Naive thymus-derived CD8-positive, alpha-beta T cell (primary cell): ENCODE data around the gene CHD1. TPM values are rescaled to one million over a fixed set of nuclear protein-coding genes. Genes with fewer than 3 reads are reported as not detected.

Source experiments
- ATAC-seq, 2 donors: fragments of 150-1000 bp; cut with Tn5 transposase in 1 of 2; sonication (Bioruptor Pico), chemical (Tn5 transposase) in 1 of 2; 1 replicate in 1 of 2; 2 replicates in 1 of 2; pipeline ENCODE4 v1.10.0; 2021; ENCODE audit warnings: mild to moderate bottlenecking in 2 of 2, moderate library complexity in 2 of 2
- POLR2A ChIA-PET: fragments of 350-600 bp; sonication (Branson Sonifier 250); formaldehyde crosslinking; loops from one replicate; lab custom pipeline; 2021; ENCODE audit warnings: antibody characterized with exemption; lab: Charles Lee
- DNase-seq, 10 donors: peaks; one replicate each; pipeline versions ENCODE4 v3.0.0 to v3.0.0-alpha.2; 2020 to 2022
- H3K27ac Mint-ChIP-seq, 10 donors: one replicate each; pipeline ENCODE4 v1.8.0; 2020 to 2022; ENCODE audit warnings: mild to moderate bottlenecking in 10 of 10, mixed read lengths in 10 of 10, moderate library complexity in 4 of 10, inconsistent platforms in 1 of 10
- H3K27me3 Mint-ChIP-seq, 5 donors: one replicate each; pipeline ENCODE4 v1.8.0; 2021 to 2022; ENCODE audit warnings: mixed read lengths in 5 of 5
- H3K36me3 Mint-ChIP-seq, 3 donors: one replicate each; pipeline ENCODE4 v1.8.0; 2020 to 2022; ENCODE audit warnings: mixed read lengths in 3 of 3, mild to moderate bottlenecking in 2 of 3, inconsistent platforms in 1 of 3
- H3K4me1 Mint-ChIP-seq, 4 donors: one replicate each; pipeline ENCODE4 v1.8.0; 2021 to 2022; ENCODE audit warnings: mixed read lengths in 4 of 4
- H3K4me3 Mint-ChIP-seq, 10 donors: one replicate each; pipeline ENCODE4 v1.8.0; 2020 to 2022; ENCODE audit warnings: mild to moderate bottlenecking in 10 of 10, mixed read lengths in 10 of 10, moderate library complexity in 6 of 10, inconsistent platforms in 1 of 10
- H3K9me3 Mint-ChIP-seq, 9 donors: one replicate each; pipeline ENCODE4 v1.8.0; 2020 to 2022; ENCODE audit warnings: mixed read lengths in 9 of 9, mild to moderate bottlenecking in 3 of 9, inconsistent platforms in 1 of 9, moderate library complexity in 1 of 9
- polyA plus RNA-seq, 3 donors: library from polyadenylated mRNA; unstranded; fragments of 300-500 nt; fragmentation: Illumina TruSeq; gene quantifications; one replicate each; pipeline ENCODE4 v1.2.3, GENCODE V29; 2021
- total RNA-seq, 8 experiments: library from RNA in 2 of 8; stranded (reverse) in 2 of 8; gene quantifications; one replicate each; pipeline ENCODE4 v1.2.3 and lab custom pipeline; 2021 to 2026

Gene CHD1
- total and polyA plus RNA-seq, 5 experiments from 2014 or later = 8.6 to 97.5 (median 9.4) TPM

GRCh38 chr5:98934546-98934945 lies 5.7 kb upstream of the CHD1 start:
- DNase-seq (no peak), ATAC-seq (no peak)
- Mint-ChIP-seq H3K4me1 (peaks cover 20 to 82% (median 72%) of the 10 kb centered on the region in 4 donors), H3K27me3 (no peaks in the 10 kb centered on the region), H3K36me3 (peaks cover 0 to 20% (median 5%) of the 10 kb centered on the region in 3 donors), H3K9me3 (peaks cover 0 to 4% (median 0%) of the 10 kb centered on the region in 9 donors), H3K27ac (peak overlapping the region; percentile 50 to 100 (median 100)), H3K4me3 (peak overlapping the region in 1 of 10 donors; percentile 15)
- POLR2A ChIA-PET = interaction anchor here (0.7 to 1.6 kb wide), 5 partner anchors 7 to 1599 kb away, joined by 3 to 8 read pairs (median 4); no protein-coding TSS in a partner anchor

GRCh38 chr5:98933445-98934072 lies 4.8 kb upstream of the CHD1 start:
- H3K36me3 Mint-ChIP-seq = peaks cover 0 to 20% (median 9%) of the 10 kb centered on the region in 3 donors
- peaks cover 0 to 5% (median 0%) of the 10 kb centered on the region in 5 donors for H3K27me3 Mint-ChIP-seq
- POLR2A ChIA-PET = interaction anchor here (0.8 to 1.6 kb wide), 4 partner anchors 8 to 30 kb away, joined by 3 to 4 read pairs (median 3); no protein-coding TSS in a partner anchor
- H3K9me3 Mint-ChIP-seq = peaks cover 0 to 4% (median 0%) of the 10 kb centered on the region in 9 donors
- peak overlapping the region; percentile 87 to 100 (median 100) for H3K27ac Mint-ChIP-seq
- peak overlapping the region; percentile 24 to 76 (median 60) for H3K4me3 Mint-ChIP-seq
- DNase-seq = peak in 8 of 10 donors; percentile 18 to 80 (median 56)
- H3K4me1 Mint-ChIP-seq = peaks cover 17 to 77% (median 62%) of the 10 kb centered on the region in 4 donors
- peak in 1 of 2 donors; percentile 20 for ATAC-seq

GRCh38 chr5:98930972-98931762 lies 2.4 kb upstream of the CHD1 start:
- H3K36me3 Mint-ChIP-seq = peaks cover 0 to 21% (median 9%) of the 10 kb centered on the region in 3 donors
- POLR2A ChIA-PET = interaction anchor here (0.7 to 3.6 kb wide), 3 partner anchors 107 to 1738 kb away, joined by 4 to 49 read pairs (median 6); no protein-coding TSS in a partner anchor
- peak overlapping the region; percentile 98 to 100 (median 100) for H3K27ac Mint-ChIP-seq
- H3K9me3 Mint-ChIP-seq = peaks cover 0 to 4% (median 0%) of the 10 kb centered on the region in 9 donors
- peaks cover 0 to 5% (median 0%) of the 10 kb centered on the region in 5 donors for H3K27me3 Mint-ChIP-seq
- no peak for ATAC-seq
- peak overlapping the region in 9 of 10 donors; percentile 30 to 99 (median 94) for H3K4me3 Mint-ChIP-seq
- peaks cover 18 to 81% (median 66%) of the 10 kb centered on the region in 4 donors for H3K4me1 Mint-ChIP-seq
- DNase-seq = no peak

GRCh38 chr5:98929710-98930298 lies 997 bp upstream of the CHD1 start:
- no peak for DNase-seq
- H3K9me3 Mint-ChIP-seq = peaks cover 0 to 4% (median 0%) of the 10 kb centered on the region in 9 donors
- peak overlapping the region; percentile 98 to 100 (median 100) for H3K27ac Mint-ChIP-seq
- H3K36me3 Mint-ChIP-seq = peaks cover 0 to 34% (median 11%) of the 10 kb centered on the region in 3 donors
- H3K4me1 Mint-ChIP-seq = peaks cover 20 to 81% (median 61%) of the 10 kb centered on the region in 4 donors
- peak overlapping the region; percentile 82 to 99 (median 96) for H3K4me3 Mint-ChIP-seq
- peak in 1 of 2 donors; percentile 72 for ATAC-seq
- peaks cover 0 to 5% (median 0%) of the 10 kb centered on the region in 5 donors for H3K27me3 Mint-ChIP-seq
- POLR2A ChIA-PET = interaction anchor here (0.7 to 4.3 kb wide), 29 partner anchors 8 to 1994 kb away, joined by 3 to 103 read pairs (median 5); partner anchors contain the start of genes LNPEP and ST8SIA4

GRCh38 chr5:98927989-98928872 lies 576 bp downstream of the CHD1 start:
- Mint-ChIP-seq H3K27me3 (peaks cover 0 to 5% (median 0%) of the 10 kb centered on the region in 5 donors), H3K9me3 (peaks cover 0 to 3% (median 0%) of the 10 kb centered on the region in 9 donors), H3K36me3 (peaks cover 0 to 49% (median 21%) of the 10 kb centered on the region in 3 donors), H3K4me1 (peaks cover 9 to 78% (median 60%) of the 10 kb centered on the region in 4 donors), H3K4me3 (peak overlapping the region; percentile 82 to 99 (median 97)), H3K27ac (peak overlapping the region; percentile 98 to 100 (median 100))
- DNase-seq (peak; percentile 15 to 70 (median 45)), ATAC-seq (peak; percentile 5 to 17)
- POLR2A ChIA-PET = interaction anchor here (1.0 to 4.3 kb wide), 23 partner anchors 10 to 1975 kb away, joined by 3 to 103 read pairs (median 8); partner anchors contain the start of gene ST8SIA4

- Mint-ChIP-seq H3K36me3 (peaks cover 0 to 56% (median 21%) of the 10 kb centered on the region in 3 donors), H3K4me1 (peaks cover 10 to 76% (median 59%) of the 10 kb centered on the region in 4 donors), H3K27ac (peak overlapping the region; percentile 94 to 100 (median 96)), H3K27me3 (peaks cover 0 to 5% (median 0%) of the 10 kb centered on the region in 5 donors), H3K9me3 (peaks cover 0 to 3% (median 0%) of the 10 kb centered on the region in 9 donors), H3K4me3 (peak overlapping the region; percentile 82 to 99 (median 97))
- ATAC-seq (peak; percentile 18 to 27), DNase-seq (peak; percentile 29 to 78 (median 69))
- POLR2A ChIA-PET = interaction anchor here (0.9 to 4.3 kb wide), 4 partner anchors 8 to 1993 kb away, joined by 3 to 103 read pairs (median 3); no protein-coding TSS in a partner anchor
Observed at GRCh38 chr5:98927242-98927988, 1.4 kb downstream of the CHD1 start.

- peaks cover under 1 to 65% (median 26%) of the 10 kb centered on the region in 3 donors for H3K36me3 Mint-ChIP-seq
- no peak for DNase-seq
- peaks cover 16 to 77% (median 61%) of the 10 kb centered on the region in 4 donors for H3K4me1 Mint-ChIP-seq
- POLR2A ChIA-PET = interaction anchor here (0.6 to 1.3 kb wide), 4 partner anchors 10 to 127 kb away, joined by 3 to 4 read pairs (median 3); no protein-coding TSS in a partner anchor
- H3K9me3 Mint-ChIP-seq = no peaks in the 10 kb centered on the region
- H3K4me3 Mint-ChIP-seq = peak overlapping the region in 8 of 10 donors; percentile 16 to 69 (median 42)
- no peak for ATAC-seq
- peak overlapping the region in 9 of 10 donors; percentile 6 to 84 (median 52) for H3K27ac Mint-ChIP-seq
- H3K27me3 Mint-ChIP-seq = no peaks in the 10 kb centered on the region
Observed at GRCh38 chr5:98923966-98924365, 4.8 kb downstream of the CHD1 start.

- ATAC-seq = no peak
- H3K27ac Mint-ChIP-seq = peak overlapping the region in 6 of 10 donors; percentile 39 to 83 (median 64)
Observed at GRCh38 chr5:98921947-98922505, 6.8 kb downstream of the CHD1 start.

GRCh38 chr5:98917433-98917832 lies 11.4 kb downstream of the CHD1 start:
- H3K4me3 Mint-ChIP-seq = peak overlapping the region in 7 of 10 donors; percentile 2 to 54 (median 33)
- peak overlapping the region in 3 of 10 donors; percentile 7 to 28 (median 18) for H3K27ac Mint-ChIP-seq
- no peaks in the 10 kb centered on the region for H3K9me3 Mint-ChIP-seq
- POLR2A ChIA-PET = interaction anchor here (2.6 kb wide), 1 partner anchor 12 kb away, joined by 16 read pairs; the partner anchor contains the start of gene CHD1
- ATAC-seq = no peak
- peaks cover 28 to 79% (median 78%) of the 10 kb centered on the region in 4 donors for H3K4me1 Mint-ChIP-seq
- DNase-seq = no peak
- H3K27me3 Mint-ChIP-seq = no peaks in the 10 kb centered on the region
- H3K36me3 Mint-ChIP-seq = peaks cover 6 to 79% (median 26%) of the 10 kb centered on the region in 3 donors

More at GRCh38 chr5:98921947-98922505, 6.8 kb downstream of the CHD1 start:
- no peak for DNase-seq
- H3K36me3 Mint-ChIP-seq = peaks cover 6 to 84% (median 38%) of the 10 kb centered on the region in 3 donors
- no peaks in the 10 kb centered on the region for H3K9me3 Mint-ChIP-seq
- H3K4me3 Mint-ChIP-seq = peak overlapping the region; percentile 16 to 77 (median 55)
- H3K4me1 Mint-ChIP-seq = peaks cover 20 to 87% (median 73%) of the 10 kb centered on the region in 4 donors
- POLR2A ChIA-PET = interaction anchor here (0.8 to 1.1 kb wide), 4 partner anchors 8 to 135 kb away, joined by 3 to 4 read pairs (median 3); no protein-coding TSS in a partner anchor
- H3K27me3 Mint-ChIP-seq = no peaks in the 10 kb centered on the region
